K562 (cell line): ENCODE data around the gene CNKSR3. TPM values are rescaled to one million over a fixed set of nuclear protein-coding genes. Genes with fewer than 3 reads are reported as not detected.
A peak's percentile ranks its signal among the peaks of the same experiment; 100 is the strongest.

Experiments
- PML ChIP-seq: IDR thresholded peaks from 2 replicates; pipeline ENCODE4 v1.6.1; 2012; ENCODE audit warnings: low read length, inconsistent platforms
- polyA plus RNA-seq, 8 experiments: library from polyadenylated mRNA; depleted of rRNA in 4 of 8; stranded (reverse) in 5 of 8; unstranded in 3 of 8; fragments of >200 nt; fragmentation: Nextera tagmentation in 2 of 8; fragmentation: Illumina TruSeq in 1 of 8; extraction: Ambion mirVana in 2 of 8; extraction: Trizol in 1 of 8; gene quantifications; 2 replicates each; pipeline versions ENCODE4 v1.2.1 to v1.2.3, GENCODE V29; 2011 to 2014; ENCODE audit warnings: inconsistent platforms in 1 of 8, missing spikeins in 1 of 8
- total RNA-seq, 7 experiments: library from RNA; depleted of rRNA in 6 of 7; stranded (reverse); fragments of >200 nt in 6 of 7; fragmentation: Illumina TruSeq in 2 of 7; extraction: Trizol in 2 of 7; gene quantifications; 2 replicates each; pipeline versions ENCODE4 v1.2.1 to v1.2.3, GENCODE V29; 2011 to 2021; ENCODE audit warnings: low replicate concordance in 1 of 7
- TF ChIP-seq, protein P1 (sequence below): fragments of 450-650 bp; IDR thresholded peaks from 2 replicates; pipeline ENCODE4 v1.7.1; 2018; ENCODE audit warnings: mild to moderate bottlenecking, low read depth; ENCODE audit not compliant: partially characterized antibody
- TF ChIP-seq, protein P2 (sequence below), 2 experiments: fragments of 450-650 bp; conservative IDR thresholded peaks; 2 replicates each; pipeline ENCODE4 v1.6.1; 2017; ENCODE audit warnings: mild to moderate bottlenecking in 2 of 2, moderate library complexity in 2 of 2
- TF ChIP-seq, protein P3 (sequence below): fragments of 450-650 bp; IDR thresholded peaks from 2 replicates; pipeline ENCODE4 v1.6.1; 2016; ENCODE audit warnings: mild to moderate bottlenecking

CNKSR3 gene
- total and polyA plus RNA-seq, 9 of the 15 experiments (the other 6 are each of a cell fraction or from before 2014, with no cell fraction given), result 4.5 to 29.6 (median 9.5) TPM

DNA sequence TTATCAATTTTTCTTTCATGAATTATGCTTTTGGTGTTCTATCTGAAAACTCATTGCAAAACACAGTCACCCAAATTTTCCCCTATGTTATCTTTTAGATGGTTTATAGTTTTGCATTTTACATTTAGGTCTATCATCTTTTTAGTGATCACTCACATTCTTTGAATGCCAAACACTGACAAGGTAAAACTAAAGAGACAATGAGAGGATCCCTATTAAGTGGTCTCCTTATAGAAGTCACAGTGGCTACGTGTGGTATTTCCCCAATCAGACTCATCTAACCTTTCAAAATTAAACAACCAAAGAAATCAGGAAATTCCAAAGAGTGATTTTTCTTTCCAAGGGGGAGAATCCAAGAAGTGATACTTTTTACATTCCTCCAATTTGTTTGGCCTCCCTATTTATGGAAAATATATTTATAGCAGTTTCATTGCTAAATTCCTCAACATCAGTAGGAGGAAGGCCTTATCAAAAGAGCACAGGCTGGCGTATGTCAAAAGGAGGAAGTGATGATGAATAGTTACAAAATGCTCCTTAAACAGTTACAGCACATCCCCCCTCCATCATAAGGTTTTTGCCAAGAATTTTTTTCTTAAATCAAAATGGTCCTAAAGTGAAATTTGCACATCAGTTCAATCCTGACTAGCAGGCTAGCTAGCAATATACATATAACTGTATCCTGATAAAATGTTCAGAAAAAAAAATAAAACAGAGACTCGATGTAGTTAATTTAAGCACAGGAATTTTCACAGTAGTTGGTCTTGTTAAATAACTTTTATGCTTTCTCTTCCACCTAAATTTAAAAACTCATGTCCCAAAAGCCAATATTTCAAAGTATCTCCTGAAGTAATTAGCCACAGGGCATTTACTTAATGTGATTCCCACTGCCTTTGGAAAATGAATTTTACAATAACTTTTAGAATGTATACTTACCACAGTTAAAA lies 77.7 kb downstream of the CNKSR3 start (continued):
- TF ChIP-seq, protein P1, sequence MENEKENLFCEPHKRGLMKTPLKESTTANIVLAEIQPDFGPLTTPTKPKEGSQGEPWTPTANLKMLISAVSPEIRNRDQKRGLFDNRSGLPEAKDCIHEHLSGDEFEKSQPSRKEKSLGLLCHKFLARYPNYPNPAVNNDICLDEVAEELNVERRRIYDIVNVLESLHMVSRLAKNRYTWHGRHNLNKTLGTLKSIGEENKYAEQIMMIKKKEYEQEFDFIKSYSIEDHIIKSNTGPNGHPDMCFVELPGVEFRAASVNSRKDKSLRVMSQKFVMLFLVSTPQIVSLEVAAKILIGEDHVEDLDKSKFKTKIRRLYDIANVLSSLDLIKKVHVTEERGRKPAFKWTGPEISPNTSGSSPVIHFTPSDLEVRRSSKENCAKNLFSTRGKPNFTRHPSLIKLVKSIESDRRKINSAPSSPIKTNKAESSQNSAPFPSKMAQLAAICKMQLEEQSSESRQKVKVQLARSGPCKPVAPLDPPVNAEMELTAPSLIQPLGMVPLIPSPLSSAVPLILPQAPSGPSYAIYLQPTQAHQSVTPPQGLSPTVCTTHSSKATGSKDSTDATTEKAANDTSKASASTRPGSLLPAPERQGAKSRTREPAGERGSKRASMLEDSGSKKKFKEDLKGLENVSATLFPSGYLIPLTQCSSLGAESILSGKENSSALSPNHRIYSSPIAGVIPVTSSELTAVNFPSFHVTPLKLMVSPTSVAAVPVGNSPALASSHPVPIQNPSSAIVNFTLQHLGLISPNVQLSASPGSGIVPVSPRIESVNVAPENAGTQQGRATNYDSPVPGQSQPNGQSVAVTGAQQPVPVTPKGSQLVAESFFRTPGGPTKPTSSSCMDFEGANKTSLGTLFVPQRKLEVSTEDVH, result peak; percentile 10
- TF ChIP-seq, protein P2, sequence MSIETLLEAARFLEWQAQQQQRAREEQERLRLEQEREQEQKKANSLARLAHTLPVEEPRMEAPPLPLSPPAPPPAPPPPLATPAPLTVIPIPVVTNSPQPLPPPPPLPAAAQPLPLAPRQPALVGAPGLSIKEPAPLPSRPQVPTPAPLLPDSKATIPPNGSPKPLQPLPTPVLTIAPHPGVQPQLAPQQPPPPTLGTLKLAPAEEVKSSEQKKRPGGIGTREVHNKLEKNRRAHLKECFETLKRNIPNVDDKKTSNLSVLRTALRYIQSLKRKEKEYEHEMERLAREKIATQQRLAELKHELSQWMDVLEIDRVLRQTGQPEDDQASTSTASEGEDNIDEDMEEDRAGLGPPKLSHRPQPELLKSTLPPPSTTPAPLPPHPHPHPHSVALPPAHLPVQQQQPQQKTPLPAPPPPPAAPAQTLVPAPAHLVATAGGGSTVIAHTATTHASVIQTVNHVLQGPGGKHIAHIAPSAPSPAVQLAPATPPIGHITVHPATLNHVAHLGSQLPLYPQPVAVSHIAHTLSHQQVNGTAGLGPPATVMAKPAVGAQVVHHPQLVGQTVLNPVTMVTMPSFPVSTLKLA (conservative IDR thresholded peaks at IDR 0.05), result peak; percentile 50 to 52; a peak in 2 of 4 replicates
- TF ChIP-seq, protein P3, sequence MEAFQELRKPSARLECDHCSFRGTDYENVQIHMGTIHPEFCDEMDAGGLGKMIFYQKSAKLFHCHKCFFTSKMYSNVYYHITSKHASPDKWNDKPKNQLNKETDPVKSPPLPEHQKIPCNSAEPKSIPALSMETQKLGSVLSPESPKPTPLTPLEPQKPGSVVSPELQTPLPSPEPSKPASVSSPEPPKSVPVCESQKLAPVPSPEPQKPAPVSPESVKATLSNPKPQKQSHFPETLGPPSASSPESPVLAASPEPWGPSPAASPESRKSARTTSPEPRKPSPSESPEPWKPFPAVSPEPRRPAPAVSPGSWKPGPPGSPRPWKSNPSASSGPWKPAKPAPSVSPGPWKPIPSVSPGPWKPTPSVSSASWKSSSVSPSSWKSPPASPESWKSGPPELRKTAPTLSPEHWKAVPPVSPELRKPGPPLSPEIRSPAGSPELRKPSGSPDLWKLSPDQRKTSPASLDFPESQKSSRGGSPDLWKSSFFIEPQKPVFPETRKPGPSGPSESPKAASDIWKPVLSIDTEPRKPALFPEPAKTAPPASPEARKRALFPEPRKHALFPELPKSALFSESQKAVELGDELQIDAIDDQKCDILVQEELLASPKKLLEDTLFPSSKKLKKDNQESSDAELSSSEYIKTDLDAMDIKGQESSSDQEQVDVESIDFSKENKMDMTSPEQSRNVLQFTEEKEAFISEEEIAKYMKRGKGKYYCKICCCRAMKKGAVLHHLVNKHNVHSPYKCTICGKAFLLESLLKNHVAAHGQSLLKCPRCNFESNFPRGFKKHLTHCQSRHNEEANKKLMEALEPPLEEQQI, result 0 out of 2 replicates have a peak, but pooled peaks have one; percentile 56
- TF ChIP-seq PML, result peak; percentile 88
